Sciatic nerve (tissue), 2 donors: ENCODE data around the gene CNIH4. TPM values are rescaled to one million over a fixed set of nuclear protein-coding genes. Genes with fewer than 3 reads are reported as not detected.
"Not testable (repeated sequence)": the region's sequence is repeated elsewhere in the genome, so short reads cannot be mapped to it uniquely, and the experiment has no call there.

Experiments
- ATAC-seq: fragments of 200-7000 bp; cut with Tn5 transposase; one replicate; pipeline ENCODE4 v1.9.1; 2020; ENCODE audit warnings: mild to moderate bottlenecking, moderate library complexity
- DNase-seq: peaks from one replicate; pipeline ENCODE4 v3.0.0-alpha.2; 2020; ENCODE audit warnings: low spot score
- intact Hi-C: fragments of 100-400 bp; cut with DNase I; formaldehyde crosslinking; loops from one replicate; pipeline ENCODE4 v1.14.2; 2022
- total RNA-seq: library from RNA; stranded (reverse); fragmentation: NEBNext Ultra II Directional; extraction: Animal tissue kit (Norgen Biotek cat#: 25700); gene quantifications from one replicate; pipeline ENCODE4 v1.2.1, GENCODE V29; 2021
- donor health status: DM: no; HTN: no; CAD: no.
- donor health status: DM: no; HTN: no; CAD: no.

Gene CNIH4
- total RNA-seq, 1 donor from 2014 or later: 51.3 TPM

DNA sequence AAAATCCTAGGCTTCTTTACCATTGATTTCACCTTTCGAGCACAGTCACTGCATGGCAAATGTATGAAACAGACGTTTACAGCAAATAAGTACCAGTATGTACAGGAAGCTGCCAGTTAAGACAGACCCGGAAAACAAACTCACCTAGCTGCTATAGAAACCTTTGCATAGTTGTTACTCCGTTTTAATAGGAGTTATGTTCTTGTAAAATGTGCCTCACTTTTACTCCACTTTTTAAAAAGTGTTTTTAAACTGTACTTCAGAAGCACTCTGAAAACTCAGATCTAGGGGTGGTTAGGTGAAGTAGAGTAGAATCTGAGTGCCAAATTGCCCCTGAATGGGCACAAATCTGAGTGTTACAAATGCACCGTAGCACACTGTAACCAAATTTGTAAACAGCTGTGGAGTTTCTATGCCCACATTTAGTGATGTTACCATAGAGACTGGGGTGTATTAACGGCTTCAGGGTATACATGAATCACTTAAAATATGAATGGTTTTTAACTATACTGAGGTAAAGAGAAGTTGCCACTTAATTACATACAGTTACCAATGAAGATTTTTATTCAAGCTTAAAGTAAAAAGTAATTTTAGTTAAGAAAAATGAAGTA, 30.7 kb downstream of the CNIH4 start:
- no peak for DNase-seq
- intact Hi-C loops: no loop called here
- ATAC-seq: no peak

DNA sequence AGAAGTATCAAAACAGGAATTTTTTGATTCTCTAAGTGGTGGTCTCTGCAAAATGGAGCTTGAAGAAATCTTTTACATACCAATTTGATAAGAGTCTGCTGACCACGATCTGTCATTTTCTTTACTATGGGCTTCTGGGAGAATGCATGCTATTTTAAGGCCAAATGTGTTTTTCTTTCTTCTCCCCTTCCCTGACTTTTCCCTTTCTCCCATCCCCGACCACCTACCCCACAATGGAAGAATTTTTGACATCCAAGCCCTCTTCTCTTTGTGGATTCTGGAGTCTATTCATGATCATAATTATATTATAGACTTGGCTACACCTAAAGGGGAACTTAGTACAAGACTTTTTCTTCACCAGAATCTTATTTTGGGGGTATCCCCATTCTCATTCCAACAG, 31.3 kb downstream of the CNIH4 start:
- DNase-seq: no peak
- ATAC-seq: no peak
- intact Hi-C loops: no loop called here

DNA sequence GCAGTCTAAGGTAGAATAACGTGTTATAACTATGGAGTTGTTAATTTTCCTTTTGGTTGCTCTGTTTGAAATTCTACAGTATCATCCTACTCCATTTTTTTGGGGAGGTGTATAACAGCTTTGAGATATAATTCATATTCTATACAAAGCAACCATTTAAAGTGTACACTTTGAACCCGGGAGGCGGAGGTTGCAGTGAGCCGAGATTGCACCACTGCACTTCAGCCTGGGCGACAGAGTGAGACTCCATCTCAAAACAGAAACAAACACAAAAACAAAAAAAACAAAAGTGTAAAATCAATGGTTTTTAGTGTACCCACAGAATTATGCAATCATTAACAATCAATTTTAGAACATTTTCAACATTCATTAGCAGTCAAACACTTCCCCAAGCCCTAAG, 33.8 kb downstream of the CNIH4 start:
- intact Hi-C loops: no loop called here
- no peak for ATAC-seq
- no peak for DNase-seq

DNA sequence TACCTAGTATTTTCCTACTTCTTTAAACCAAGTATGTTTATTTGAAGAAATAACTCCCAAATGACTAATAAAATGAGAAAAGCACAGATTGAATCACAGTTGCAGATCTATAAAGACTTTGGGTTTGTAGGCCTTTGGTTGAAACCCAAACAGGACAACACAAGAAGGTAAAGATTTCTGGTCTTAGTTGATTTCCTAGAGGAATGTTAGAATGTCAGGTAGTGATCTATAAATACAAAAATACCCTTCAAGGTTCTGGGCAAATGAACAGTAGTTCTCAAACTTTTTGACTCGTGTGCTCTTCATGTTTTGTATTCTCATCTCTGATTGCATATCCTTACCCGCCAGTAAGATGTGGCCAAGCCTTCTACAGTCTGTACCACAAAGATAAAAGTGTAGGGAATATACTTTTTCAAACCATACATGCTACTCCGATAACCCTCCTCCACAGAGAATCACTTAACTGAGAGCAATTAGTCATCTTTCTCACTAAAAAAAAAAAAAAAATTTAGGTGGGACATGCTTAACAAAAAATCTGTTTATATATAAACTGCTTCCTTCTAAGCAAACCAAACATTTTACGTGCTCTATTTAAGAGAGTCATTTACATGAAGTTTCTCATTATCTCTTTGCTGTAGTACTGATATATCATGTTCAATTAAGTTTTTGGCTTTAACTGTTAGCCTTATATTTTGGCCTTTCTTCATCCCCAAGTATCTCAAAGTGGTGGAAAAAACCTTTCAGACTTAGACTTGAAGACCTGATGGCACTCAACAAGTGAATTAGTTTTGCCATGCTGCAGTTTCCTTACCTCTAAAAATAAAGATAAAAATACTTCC, 36.0 kb downstream of the CNIH4 start:
- intact Hi-C loops: no loop called here
- DNase-seq (no peak), ATAC-seq (no peak)

DNA sequence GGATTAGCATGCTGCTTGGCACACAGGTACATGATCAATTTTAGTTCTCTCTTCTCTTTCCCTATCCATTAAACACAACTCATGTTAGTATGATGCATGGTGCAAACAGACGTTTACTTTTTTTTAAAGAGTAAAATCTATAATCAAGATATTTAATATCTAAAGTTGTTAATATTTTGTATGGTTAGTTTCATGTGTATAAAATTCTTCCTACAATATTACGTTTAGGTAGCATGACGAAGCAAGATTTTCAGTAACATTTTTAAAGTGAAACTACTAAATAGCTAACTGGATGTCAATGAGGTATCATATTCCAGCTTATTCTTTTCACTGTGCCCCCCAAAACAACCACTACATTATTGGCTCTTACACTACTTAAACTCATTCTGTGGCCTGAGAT, 36.6 kb downstream of the CNIH4 start:
- intact Hi-C loops: no loop called here
- DNase-seq: no peak

DNA sequence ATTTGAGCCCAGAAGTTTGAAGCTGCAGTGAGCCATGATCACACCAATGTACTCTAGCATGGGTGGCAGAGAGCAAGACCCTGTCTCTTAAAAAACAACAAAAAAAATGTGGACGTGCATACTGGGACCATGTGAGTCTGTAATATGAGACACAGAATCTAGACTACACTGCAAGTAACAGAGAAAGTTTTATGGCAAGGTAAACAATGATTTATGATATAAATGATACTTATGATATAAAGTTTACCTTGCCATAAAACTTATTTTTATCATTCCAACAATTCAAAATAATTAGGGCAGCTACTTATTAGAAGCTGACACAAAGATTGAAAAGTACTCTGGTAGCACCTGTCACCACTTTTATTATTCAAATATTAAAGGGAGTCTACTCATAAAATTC, 43.2 kb downstream of the CNIH4 start:
- ATAC-seq (no peak), DNase-seq (no peak)
- intact Hi-C loops: no loop called here

More for the DNA sequence above, 36.6 kb downstream of the CNIH4 start:
- ATAC-seq: no peak

DNA sequence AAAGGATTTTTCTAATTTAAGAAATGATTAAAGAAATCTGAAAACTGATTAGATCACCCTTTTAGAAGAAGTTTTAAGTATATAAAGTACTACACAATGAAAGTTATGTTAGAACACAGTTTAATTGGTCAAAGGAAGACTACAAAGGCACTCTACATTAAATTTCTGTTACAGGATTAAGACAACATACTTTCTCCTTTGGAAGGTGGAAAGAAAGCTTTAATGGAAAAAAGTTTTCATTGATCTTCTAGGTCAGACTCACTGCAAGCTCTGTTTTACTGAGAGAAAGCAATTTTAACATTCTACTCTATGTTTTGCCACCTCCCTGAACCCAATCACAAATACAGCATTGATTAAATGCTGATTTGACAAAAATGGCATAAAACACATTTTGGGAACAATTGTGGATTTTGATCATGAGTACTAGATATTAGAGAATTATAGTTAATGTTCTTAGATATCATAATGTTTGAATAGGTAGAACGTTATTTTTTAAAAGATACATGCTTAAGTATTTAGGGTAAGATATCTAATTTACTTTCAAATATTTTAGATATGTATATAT, 45.9 kb downstream of the CNIH4 start:
- DNase-seq (no peak), ATAC-seq (no peak)
- intact Hi-C loops: no loop called here

DNA sequence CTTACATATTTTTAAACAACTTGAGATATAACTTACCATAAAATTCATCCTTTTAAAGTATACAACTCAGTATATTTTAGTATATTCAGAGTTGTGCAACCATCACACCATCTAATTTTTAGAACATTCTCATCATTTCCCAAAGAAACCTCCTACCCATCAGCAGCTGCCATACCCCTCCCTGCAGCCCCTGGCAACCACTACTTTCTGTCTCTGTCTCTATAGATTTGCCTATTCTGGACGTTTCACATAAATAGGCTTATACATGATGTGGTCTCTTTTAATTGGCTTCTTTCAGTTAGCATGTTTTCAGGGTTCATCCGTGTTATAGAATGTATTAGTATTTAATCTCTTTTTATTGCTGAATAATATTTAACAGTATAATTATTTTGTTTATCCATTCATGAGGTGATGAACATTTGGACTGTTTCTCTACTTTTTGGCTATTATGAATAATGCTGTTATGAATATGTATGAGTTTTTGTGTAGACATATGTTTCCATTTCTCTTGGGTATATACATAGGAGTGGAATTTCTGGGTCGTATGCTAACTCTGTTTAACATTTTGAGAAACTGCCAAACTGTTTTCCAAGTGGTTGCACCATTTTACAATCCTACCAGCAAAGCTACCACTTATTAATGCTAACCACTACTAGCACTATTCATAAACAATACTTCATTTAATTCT, 48.4 kb downstream of the CNIH4 start:
- intact Hi-C loops: no loop called here
- no peak for DNase-seq
- no peak for ATAC-seq

DNA sequence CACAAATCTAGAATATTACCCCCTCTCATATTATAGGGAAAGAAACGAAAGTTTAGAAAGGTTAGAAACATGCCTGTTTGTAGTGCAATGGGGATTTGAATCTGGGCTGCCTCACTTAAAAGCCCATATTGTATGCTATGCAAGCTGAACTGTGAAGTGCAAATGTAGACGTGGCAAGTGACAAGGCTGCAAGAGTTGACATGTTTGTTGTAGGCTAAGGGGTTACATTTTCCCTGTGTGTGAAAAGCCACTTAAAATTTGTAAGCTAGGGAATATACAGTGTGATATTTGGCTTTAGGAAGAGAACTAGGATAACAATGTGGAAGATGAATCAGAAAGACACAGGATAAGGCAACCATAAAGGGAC, 48.9 kb downstream of the CNIH4 start:
- intact Hi-C loops: no loop called here
- no peak for DNase-seq
- no peak for ATAC-seq

DNA sequence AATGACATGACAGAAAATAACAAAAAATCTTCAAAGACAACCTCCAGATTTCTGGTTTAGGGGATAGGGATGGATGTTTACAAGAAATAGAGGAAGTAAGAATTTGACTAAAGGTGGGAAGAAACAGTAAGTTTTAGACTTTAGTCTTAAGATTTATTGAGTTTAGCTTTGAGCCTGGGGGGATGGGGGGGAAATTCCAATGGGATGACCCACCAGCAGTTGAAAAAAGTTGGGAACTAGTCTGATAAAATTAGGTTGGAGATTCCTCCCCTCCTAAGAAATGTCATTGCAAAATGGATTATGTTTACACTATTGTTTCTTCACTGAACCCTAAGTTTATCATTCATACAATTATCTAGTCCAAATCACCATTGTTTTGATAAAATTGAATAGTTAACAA, 49.5 kb downstream of the CNIH4 start:
- no peak for DNase-seq
- no peak for ATAC-seq
- intact Hi-C loops: no loop called here

DNA sequence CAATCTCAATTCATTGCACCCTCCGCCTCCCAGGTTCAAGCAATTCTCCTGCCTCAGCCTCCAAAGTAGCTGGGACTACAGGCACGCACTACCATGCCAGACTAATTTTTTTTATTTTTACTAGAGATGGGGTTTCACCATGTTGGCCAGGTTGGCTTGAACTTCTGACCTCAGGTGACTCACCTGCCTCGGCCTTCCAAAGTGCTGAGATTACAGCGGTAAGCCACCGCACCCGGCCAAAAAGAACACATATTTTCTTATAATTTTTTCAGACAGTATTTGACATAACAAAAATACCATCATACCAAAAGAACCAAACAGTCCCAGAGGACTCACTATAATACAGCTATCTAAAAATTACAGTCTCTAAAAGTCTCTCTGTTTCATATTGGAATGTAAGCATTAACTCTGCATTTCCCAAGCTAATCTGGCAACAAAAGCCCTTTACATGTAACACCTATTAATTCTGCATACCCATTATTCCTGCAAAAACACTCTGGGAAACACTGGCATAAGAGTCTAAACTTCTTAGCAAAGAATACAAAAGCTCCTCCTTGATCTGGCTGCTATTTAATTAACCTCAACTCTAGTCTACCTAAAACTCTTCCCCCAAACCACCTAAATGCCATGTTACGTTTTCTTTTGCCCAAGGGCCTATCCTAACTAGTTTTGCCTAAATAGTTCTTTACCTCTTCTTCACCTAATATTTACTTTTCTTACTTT, 51.1 kb downstream of the CNIH4 start:
- intact Hi-C loops: no loop called here
- DNase-seq (no peak), ATAC-seq (no peak)

DNA sequence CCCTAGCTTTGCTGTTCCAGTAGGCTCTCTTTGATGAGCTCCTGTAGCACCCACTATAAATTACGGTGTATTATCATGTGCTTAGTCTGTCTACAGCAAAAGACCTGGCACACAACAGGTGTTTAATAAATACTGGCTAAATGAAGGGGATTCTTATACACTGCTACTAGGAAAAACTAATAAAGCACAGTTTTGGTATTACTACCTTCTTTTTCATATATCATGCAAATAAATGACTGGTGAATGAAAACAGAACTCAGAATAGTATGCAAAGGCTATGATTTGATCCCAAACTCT, 51.6 kb downstream of the CNIH4 start:
- DNase-seq: no peak
- intact Hi-C loops: no loop called here
- no peak for ATAC-seq

DNA sequence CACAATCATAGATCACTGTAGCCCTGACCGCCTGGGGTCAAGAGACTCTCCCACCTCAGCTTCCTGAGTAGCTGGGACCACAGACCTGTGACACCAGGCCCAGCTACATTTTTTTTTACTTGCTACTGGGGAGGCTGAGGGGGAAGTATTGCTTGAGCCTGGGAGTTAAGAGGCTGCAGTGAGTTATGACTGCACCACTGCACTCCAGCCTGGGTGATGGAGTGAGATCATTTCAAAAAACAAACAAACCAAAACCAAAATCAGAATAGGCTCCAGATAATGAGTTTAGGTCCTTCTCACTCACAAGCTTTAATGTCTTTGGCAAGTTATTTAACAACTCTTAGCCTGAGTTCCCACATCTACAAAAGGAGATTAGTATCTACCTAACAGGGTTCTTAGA, 55.1 kb downstream of the CNIH4 start:
- intact Hi-C loops: no loop called here
- ATAC-seq (no peak), DNase-seq (no peak)

DNA sequence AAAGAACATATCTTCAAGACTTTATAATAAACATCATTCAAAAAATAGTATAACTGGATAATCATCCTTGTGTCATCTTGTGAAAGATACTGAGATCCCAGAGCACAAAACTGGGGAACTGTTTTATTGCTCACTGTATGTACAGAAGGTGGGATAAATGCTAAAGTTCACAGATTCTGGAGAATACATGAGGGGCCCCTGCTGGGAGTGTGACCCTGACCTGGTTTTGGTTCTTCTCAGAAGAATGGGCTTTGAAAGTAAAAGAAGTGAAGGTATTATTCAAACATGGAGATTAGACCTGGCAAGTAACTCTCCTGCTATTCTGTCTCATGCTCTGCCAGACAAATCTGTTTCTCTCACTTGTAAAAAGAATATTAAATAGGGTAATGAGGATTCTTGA, 63.4 kb downstream of the CNIH4 start:
- ATAC-seq (no peak), DNase-seq (no peak)
- intact Hi-C loops: no loop called here

DNA sequence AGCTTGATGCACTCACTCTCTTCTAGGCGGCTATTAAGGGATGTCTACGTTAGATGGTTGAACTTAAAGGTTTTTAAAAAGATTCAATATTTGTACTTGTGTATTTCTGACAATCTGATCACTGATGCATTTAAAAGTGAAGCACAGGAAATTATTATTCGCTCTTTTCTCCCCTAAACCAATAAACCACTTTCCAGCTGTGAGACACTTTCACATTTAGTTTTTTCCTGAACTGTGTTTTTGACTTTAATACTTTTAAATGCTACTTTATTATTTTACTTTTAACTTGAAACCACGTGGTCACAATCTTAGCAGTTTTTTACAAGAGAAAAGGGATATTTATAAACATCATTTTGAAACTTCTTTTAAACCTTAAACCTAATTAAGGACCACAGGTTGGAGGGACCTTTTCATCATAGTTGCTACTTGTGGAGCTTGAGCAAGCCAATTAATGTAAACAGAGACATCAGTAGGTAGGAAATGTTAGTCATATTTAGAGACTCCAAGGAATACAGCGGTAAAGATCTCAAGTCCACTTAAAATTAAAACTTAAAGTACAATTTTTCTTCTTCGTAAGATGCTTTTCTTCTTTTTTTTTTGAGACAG, 68.7 kb downstream of the CNIH4 start:
- intact Hi-C loops: no loop called here
- DNase-seq (no peak), ATAC-seq (no peak)

DNA sequence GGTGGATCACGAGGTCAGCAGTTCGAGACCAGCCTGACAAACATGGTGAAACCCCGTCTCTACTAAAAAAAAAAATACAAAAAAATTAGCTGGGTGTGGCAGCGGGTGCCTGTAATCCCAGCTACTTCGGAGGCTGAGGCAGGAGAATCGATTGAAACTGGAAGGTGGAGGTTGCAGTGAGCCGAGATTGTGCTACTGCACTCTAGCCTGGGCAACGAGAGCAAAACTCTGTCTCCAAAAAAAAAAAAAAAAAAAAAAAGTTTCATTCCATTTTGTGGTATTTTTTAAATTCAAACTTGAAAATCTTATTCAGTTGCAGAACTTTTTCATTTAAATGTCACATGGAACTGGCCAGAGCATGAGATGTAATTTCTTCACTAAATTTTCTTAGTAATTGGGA, 70.2 kb downstream of the CNIH4 start:
- intact Hi-C loops, DNase-seq, ATAC-seq: not testable (repeated sequence)

DNA sequence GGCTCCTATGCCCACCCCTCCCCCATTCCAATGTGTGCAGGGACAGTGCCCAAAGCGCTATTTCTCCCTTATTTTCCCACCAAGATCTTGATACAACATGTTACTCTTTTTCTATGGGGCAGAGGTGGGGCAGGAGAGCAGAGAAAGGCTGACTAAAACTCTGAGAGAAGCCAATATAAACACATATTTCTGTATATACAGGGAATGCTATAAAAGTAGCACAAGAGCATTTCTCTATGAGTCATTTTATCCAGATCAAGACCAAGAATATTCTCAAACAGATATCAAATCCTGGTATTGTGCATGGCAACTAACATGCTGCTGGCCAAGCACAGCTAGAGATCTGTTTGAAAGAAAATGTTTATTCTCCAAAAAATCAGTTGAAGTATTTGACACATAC, 70.7 kb downstream of the CNIH4 start:
- DNase-seq (no peak), ATAC-seq (no peak)
- intact Hi-C loops: no loop called here

DNA sequence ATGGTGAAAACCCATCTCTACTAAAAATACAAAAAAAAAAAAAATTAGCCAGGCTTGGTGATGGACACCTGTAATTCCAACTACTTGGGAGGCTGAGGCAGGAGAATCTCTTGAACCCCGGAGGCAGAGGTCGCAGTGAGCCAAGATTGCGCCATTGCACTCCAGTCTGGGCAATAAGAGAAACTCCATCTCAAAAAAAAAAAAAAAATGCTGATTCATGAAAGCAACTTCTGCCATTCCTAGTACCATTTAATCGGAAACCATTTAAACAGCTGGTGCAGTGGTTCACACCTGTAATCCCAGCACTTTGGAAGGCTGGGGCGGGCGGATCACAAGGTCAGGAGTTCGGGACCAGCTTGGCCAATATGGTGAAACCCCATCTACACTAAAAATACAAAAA, 72.0 kb downstream of the CNIH4 start:
- intact Hi-C loops, ATAC-seq, DNase-seq: not testable (repeated sequence)
